KG1 (cell line): ENCODE measurements around the gene ZNF575.

Experiments used
- DNase-seq: peaks from one replicate; lab custom pipeline; 2025; lab: John Stamatoyannopoulos, UW

ZNF575 gene

DNA sequence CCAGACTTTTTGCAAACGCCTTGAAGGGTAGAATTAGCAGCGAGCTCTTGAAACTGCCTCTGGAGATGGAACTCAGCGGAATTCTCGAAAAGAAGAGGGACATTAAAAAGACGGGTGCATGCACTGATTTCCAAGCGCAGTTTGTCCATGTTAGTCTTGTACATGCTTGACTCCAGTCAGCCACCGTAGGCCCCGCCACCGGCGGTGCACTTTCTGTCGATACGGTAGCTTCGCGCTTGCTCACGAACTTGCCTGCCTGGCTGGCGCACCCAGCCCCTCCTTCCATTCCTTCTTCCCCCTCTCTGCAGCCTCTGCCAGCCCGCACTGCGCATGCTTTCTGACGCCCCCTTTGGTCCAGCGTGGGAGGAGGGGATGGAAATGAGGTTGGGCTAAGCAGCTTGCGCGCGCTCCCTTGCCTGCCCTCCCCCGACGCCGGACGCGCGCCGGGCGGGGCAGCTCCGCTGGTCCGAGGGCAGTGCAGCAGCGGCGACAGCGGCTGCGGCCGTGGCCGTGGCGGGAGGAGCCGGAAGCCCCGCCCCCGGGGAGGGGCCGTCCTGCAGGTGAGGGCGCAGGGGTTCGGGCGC lies at the start of gene ZNF575:
ZNF575 (plus strand) TSS at position 227 of the 584 bp plus-strand sequence. CDS start 1,235 bp downstream, outside the sequence.
- DNase-seq = peak; percentile 48

GRCh38 chr19:43483281-43483680 lies 49.7 kb upstream of the ZNF575 start:
- no peak for DNase-seq

GRCh38 chr19:43485951-43486350 lies 47.0 kb upstream of the ZNF575 start:
- DNase-seq = no peak

DNA sequence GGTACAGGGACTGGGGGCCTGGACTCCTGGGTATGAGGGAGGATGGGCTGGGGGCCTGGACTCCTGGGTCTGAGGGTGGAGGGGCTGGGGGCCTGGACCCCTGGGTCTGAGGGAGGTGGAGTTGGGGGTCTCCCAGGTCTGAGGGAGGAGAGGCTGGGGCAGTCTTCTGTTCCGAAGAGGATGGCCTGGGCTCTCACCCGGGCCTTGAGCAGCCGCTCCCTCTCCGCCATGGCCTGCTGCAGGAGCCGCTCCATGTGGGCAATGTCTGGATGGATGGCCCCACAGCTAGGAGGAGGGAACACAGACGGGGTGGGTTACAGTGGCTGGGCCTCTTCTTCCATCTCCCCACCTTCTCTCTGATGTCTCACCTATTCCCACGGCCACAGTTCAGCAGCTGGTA lies 46.6 kb upstream of the ZNF575 start:
- DNase-seq = no peak

- no peak for DNase-seq
Observed at GRCh38 chr19:43488179-43488578, 44.8 kb upstream of the ZNF575 start.

- no peak for DNase-seq
Observed at GRCh38 chr19:43489310-43489709, 43.7 kb upstream of the ZNF575 start.

GRCh38 chr19:43489979-43490599 lies 42.9 kb upstream of the ZNF575 start:
- no peak for DNase-seq

DNA sequence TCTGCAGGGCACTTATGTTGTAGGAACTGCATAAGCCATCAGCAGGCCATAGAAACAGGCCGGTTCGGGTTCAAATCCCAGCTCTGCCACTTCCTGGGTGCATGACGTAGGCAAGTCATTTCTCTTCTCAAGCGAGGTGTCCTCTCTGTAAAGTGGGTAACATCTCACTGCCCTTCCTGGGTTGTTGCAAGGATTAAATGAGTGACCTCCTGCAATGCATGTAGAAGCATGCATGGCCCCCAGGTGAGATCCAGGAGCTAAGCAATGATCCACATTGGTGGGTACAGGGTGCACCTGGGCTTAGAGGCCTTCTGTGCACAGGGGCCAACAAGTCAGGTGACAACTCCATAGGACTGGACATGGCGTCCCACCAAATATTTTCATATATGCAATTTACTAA lies 42.2 kb upstream of the ZNF575 start:
- DNase-seq = no peak

GRCh38 chr19:43495082-43495481 lies 37.9 kb upstream of the ZNF575 start:
- no peak for DNase-seq

GRCh38 chr19:43496960-43497359 lies 36.0 kb upstream of the ZNF575 start:
- no peak for DNase-seq

- DNase-seq = no peak
Observed at GRCh38 chr19:43498233-43498842, 34.6 kb upstream of the ZNF575 start.

GRCh38 chr19:43499042-43499441 lies 33.9 kb upstream of the ZNF575 start:
- DNase-seq = no peak

GRCh38 chr19:43501661-43502418 lies 31.1 kb upstream of the ZNF575 start:
- no peak for DNase-seq

DNA sequence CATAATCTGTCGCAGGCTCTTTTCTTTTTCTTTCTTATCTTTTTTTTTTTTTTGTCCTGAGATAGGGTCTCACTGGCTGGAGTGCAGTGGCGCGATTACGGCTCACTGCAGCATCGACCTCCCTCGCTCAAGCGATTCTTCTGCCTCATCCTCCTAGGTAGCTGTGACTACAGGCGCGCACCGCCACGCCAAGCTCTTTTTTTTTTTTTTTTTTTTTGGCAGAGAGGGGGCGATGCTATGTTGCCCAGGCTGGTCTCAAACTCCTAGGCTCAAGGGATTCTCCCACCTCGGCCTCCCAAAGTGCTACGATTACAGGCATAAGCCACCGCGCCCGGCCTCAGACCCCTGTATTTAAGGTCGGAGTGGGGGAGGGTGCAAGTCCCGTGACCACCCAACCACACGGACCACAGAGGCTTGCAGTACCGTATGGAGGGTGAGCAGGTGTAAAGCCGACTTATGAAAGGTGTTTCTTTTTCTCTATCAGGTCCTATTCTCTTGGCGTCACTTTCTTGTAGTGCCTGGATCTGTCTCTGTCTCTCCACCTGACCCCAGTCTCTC lies 30.5 kb upstream of the ZNF575 start:
- no peak for DNase-seq

DNA sequence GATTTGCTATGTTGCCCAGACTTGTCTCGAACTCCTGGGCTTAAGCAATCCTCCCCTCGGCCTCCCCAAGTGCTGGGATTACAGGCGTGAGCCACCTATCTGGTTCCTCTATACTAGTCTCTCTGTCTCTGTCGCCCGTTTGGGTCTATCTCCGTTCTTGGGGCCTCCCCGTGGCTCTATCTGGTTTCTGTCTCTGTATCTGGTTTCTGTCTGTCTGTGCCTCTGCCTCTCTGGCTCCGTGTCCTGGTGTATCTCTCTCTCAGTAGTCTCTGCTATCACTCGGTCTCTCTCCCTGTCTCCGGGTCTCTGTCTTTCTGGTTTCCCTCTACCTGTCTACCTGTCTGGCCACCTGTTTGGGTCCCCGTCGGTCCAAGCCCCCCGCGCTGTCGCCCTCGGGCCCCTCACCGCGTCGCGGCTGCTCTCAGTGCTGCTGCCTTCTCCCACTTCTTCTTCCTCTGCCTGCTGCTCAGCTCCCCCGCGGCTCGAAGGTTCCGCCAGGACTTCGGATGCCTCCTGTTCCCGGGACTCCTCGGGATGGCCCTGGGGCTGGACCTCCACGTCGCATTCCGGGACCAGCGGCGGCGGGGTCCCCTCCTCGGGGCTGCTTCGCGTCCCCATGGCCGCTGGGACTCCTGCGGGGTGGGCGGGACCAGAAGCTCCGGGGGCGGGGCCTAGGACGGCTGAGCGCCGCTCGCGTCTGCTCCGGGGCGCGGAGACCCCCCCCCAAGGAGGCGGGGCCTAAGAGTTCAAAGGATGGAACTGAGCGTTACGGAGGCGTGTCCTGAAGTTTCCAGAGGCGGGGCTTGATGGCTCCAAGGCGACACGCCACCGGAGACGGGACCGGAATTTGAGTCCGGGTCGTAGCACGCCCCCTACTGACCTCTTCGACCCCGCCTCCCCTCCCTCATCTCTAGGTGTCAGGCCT lies 29.2 kb upstream of the ZNF575 start:
- peak; percentile 93 for DNase-seq

DNA sequence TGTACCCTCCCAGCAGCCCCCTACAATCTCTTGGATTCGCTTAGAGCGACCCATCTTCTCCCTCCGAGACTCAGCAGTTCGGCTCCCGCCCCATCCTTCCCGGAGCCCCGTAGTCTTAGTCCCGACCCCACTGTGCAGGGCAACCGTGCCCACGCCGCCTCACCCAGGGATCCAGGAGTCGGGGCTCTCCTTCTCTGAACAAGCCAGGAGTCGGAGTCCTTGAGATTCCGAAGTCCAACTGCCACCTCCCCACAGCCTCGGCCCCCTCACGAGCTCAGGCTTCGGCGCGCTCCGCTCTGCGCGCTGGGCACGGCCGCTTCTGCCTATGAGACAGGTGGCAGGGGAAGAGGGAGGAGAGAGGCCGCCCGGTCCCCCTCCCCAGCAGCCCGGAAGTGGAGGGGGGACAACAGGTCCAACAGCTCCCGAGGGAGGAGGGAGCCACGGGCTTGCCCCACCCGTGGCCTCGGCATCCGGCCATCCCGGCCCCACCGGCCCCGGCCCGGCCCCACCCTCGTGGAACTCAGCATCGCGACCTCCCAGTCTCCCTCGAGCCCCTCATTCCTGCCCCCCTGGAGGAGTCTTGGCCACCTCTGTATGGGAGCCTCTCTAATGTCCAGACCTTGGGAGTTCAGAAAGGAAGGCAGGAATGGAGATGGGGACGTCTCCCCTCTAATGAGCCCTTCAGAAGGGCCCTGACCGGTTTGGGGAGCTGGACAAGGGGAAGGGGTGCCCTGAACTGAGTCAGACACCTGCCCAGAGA lies 28.4 kb upstream of the ZNF575 start, which contains the start of gene PHLDB3:
PHLDB3 (minus strand) TSS at position 321 of the 760 bp plus-strand sequence. CDS start 628 bp downstream, outside the sequence.
- DNase-seq = no peak

DNA sequence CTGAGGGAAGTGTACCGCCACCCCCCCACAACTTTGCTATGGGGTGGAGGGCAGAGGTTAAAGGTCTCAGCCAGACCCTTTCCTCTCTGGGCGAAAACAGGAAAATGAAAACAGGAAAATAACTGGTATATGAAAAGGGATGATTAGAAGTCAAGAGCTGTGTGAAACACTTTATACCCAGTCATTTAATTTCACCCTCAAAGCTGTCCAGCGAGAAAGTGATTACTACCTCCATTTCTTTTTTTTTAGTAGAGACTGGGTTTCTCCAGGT lies 27.9 kb upstream of the ZNF575 start:
- no peak for DNase-seq

DNA sequence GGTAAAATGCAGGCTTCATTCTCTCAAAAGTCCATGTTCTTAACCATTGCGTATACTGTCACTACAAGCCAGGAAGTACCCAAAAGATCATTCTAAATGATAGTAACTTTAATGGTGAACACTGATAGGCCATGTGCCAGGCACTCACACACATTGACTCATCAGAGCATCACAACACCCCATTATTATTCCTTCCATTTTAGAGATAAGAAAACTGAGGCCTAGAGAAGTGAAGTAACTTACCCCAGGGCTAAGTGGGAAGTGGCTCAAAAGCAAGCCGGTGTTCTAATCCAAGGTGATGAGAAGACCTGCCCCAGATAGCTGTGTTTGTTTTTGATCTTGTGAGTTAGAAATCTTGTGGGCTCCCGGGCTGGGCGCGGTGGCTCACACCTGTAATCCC lies 27.0 kb upstream of the ZNF575 start:
- no peak for DNase-seq

DNA sequence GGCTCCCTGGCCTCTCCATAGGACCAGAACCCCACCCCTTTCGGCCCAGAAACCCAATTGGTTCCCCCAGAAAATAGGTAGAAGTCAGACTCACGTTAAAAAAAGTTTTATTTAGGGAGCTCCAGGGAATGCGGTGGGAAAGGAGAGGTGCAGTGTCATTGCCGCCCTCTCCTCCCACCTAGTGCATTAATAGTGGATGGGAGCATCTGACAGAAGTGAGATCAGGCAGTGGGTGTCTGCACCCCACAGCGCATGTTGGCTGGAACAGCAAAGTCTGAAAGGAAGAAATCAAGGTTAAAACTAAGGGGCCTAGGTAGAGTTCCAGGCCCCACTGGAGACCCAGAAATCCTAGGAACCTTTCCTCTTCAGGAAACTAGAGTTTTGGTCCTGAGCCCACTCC lies 26.4 kb upstream of the ZNF575 start:
- no peak for DNase-seq

DNA sequence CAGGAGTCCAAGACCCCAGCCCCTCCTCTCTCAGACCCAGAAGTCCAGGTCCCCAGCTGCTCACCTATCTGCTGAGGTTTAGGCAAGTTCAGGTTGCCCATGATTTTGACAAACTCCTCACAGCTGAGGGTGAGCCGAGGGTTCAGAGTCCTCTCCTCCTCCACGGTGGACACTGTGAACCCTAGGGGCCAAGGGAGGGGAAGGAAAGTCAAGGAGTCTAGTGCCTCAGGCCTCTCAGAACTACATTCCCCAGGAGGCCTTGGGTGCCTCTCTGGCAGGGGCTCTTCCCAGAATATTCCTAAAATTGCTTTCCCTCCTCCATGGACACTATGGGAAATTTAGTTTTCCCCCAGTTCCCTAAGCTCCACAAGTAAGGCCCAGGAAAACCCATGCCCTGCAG lies 25.1 kb upstream of the ZNF575 start:
- no peak for DNase-seq

DNA sequence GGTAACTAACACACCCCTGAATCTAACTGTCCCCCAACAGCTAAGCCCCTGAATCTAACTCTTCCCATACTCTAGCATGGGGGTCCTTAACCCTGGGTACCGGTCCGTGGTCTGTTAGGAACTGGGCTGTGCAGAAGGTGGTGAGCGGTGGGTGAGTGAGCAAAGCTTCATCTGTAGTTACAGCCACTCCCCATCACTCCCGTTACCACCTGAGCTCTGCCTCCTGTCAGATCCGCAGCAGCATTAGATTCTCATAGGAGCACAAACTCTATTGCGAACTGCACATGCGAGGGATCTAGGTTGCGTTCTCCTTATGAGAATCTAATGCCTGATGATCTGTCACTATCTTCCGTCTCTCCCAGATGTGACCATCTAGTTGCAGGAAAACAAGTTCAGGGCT lies 22.3 kb upstream of the ZNF575 start:
- no peak for DNase-seq
